HL-60 (cell line): ENCODE data around the gene SFT2D1.

Experiments used
- CTCF ChIP-seq: IDR thresholded peaks from one replicate; pipeline ENCODE4 v1.5.1; 2011; ENCODE audit warnings: low read length, control low read depth, inconsistent platforms; ENCODE audit not compliant: insufficient read depth
- POLR2AphosphoS5 ChIP-seq: IDR thresholded peaks from 2 replicates; pipeline ENCODE4 v1.6.1; 2012; ENCODE audit warnings: low read depth

DNA sequence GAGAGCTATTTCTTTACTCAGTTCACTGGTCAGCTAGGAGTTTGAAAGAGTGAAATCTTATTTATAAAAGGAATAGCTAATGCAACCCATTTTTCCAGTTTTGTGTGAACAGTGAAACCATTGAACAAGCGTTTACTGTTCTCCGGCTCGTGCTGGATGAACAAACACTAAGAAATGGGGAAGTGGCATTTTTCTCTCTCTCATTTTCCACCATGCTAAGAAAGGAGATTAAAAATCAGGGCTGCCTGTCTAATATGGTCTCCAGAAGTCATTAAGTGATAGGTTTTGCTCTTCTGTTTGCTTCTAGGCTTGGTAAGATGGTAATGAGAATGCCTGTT, 774 bp upstream of the SFT2D1 start:
- TF ChIP-seq CTCF = no peak
- no peak for TF ChIP-seq POLR2AphosphoS5
